Nephron progenitor cell (in vitro differentiated cells): ENCODE measurements around the gene VKORC1L1.
"Not testable (repeated sequence)": the region's sequence is repeated elsewhere in the genome, so short reads cannot be mapped to it uniquely, and the experiment has no call there.

Experiments
- DNase-seq: peaks from one replicate; pipeline ENCODE4 v3.0.0; 2021
- H3K27ac Mint-ChIP-seq: 2 replicates; pipeline ENCODE4 v1.8.0; 2021; ENCODE audit warnings: mild to moderate bottlenecking, moderate library complexity, mixed read lengths
- H3K27me3 Mint-ChIP-seq: 2 replicates; pipeline ENCODE4 v1.8.0; 2021; ENCODE audit warnings: mild to moderate bottlenecking, low read depth, mixed read lengths; ENCODE audit not compliant: poor library complexity
- H3K36me3 Mint-ChIP-seq: 2 replicates; pipeline ENCODE4 v1.8.0; 2021; ENCODE audit warnings: low read depth, mixed read lengths
- H3K4me1 Mint-ChIP-seq: 2 replicates; pipeline ENCODE4 v1.8.0; 2021; ENCODE audit warnings: mixed read lengths
- H3K4me3 Mint-ChIP-seq: 2 replicates; pipeline ENCODE4 v1.8.0; 2021; ENCODE audit warnings: mild to moderate bottlenecking, moderate library complexity, mixed read lengths
- H3K9me3 Mint-ChIP-seq: 2 replicates; pipeline ENCODE4 v1.8.0; 2021; ENCODE audit warnings: mild to moderate bottlenecking, moderate library complexity, mixed read lengths
- TF ChIP-seq, protein P1 (sequence below): fragments of 200-600 bp; sonication (generic); IDR thresholded peaks from 2 replicates; pipeline ENCODE4 v1.5.0; 2021; ENCODE audit warnings: antibody characterized with exemption

Gene VKORC1L1

GRCh38 chr7:65840446-65840845 lies 32.4 kb upstream of the VKORC1L1 start:
- DNase-seq, result peak; percentile 30
- H3K27ac Mint-ChIP-seq, result peak overlapping the region; percentile 23

DNA sequence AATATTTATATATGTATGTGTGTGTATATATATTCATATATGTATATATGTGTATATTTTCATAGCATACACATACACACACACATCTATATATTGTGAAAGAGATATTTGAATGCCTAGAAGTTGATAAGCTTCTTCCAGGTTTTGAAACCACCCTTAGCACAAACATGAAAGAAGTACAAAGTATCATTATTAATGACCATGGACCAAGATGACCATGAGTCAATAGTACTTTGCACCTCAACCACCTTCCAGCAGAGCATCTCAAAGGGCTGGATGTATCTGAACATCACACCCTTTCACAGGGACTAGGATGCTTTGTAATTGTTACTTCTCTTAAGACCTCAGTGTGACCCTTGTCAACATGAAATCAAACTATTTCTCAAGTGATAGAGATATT lies 29.3 kb upstream of the VKORC1L1 start:
- DNase-seq, H3K4me3 Mint-ChIP-seq, H3K36me3 Mint-ChIP-seq, H3K27me3 Mint-ChIP-seq, H3K4me1 Mint-ChIP-seq, H3K9me3 Mint-ChIP-seq, H3K27ac Mint-ChIP-seq: not testable (repeated sequence)

More at GRCh38 chr7:65840446-65840845, 32.4 kb upstream of the VKORC1L1 start:
- H3K27me3 Mint-ChIP-seq, result no peaks in the 10 kb centered on the region
- H3K4me3 Mint-ChIP-seq, result no peak overlapping the region
- H3K4me1 Mint-ChIP-seq, result no peaks in the 10 kb centered on the region
- H3K9me3 Mint-ChIP-seq, result no peaks in the 10 kb centered on the region
- no peaks in the 10 kb centered on the region for H3K36me3 Mint-ChIP-seq
- TF ChIP-seq, protein P1, sequence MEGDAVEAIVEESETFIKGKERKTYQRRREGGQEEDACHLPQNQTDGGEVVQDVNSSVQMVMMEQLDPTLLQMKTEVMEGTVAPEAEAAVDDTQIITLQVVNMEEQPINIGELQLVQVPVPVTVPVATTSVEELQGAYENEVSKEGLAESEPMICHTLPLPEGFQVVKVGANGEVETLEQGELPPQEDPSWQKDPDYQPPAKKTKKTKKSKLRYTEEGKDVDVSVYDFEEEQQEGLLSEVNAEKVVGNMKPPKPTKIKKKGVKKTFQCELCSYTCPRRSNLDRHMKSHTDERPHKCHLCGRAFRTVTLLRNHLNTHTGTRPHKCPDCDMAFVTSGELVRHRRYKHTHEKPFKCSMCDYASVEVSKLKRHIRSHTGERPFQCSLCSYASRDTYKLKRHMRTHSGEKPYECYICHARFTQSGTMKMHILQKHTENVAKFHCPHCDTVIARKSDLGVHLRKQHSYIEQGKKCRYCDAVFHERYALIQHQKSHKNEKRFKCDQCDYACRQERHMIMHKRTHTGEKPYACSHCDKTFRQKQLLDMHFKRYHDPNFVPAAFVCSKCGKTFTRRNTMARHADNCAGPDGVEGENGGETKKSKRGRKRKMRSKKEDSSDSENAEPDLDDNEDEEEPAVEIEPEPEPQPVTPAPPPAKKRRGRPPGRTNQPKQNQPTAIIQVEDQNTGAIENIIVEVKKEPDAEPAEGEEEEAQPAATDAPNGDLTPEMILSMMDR, result peak; percentile 36

GRCh38 chr7:65846008-65846570 lies 26.8 kb upstream of the VKORC1L1 start:
- TF ChIP-seq, protein P1, result no peak
- Mint-ChIP-seq H3K4me3 (no peak overlapping the region), H3K36me3 (no peaks in the 10 kb centered on the region), H3K27me3 (no peaks in the 10 kb centered on the region), H3K4me1 (no peaks in the 10 kb centered on the region), H3K27ac (no peak overlapping the region), H3K9me3 (no peaks in the 10 kb centered on the region)
- DNase-seq, result no peak

DNA sequence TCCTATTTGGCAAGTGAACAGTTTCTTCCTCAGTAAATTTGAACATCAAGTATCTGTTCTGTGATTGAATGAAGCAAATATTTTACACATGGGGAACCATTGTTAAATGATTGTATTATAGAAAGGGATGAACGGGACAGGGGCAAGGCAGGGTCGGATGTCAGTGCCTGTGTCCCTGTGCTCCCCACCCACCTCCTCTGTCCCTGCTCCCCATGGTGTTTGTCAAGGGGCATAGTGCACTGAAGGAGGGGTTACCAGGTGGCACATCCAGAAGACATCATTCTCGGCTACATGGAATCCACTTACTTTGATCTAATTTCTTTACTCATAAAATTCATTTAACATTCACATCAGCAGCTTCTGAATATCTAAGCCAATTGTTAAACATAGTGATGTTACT lies 19.4 kb upstream of the VKORC1L1 start:
- not testable (repeated sequence) for H3K27ac Mint-ChIP-seq, H3K4me1 Mint-ChIP-seq, H3K4me3 Mint-ChIP-seq, H3K36me3 Mint-ChIP-seq, H3K9me3 Mint-ChIP-seq, DNase-seq, H3K27me3 Mint-ChIP-seq

DNA sequence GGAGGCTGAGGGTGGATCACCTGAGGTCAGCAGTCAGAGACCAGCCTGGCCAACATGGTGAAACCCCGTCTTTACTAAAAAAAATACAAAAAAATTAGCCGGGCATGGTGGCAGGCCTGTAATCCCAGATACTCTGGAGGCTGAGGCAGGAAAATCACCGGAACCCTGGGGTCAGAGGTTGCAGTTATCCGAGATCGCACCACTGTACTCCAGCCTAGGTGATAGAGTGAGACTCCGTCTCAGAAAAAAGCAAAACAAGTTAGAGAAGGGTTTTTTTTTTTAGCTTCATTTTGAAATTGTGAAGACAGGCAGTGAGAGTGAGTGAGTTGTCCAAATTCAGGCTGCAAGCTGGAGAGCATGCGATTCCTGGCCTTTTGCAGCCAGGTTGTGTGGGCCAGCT lies 19.0 kb upstream of the VKORC1L1 start:
- not testable (repeated sequence) for H3K4me1 Mint-ChIP-seq, H3K4me3 Mint-ChIP-seq, DNase-seq, H3K27ac Mint-ChIP-seq, H3K36me3 Mint-ChIP-seq, H3K9me3 Mint-ChIP-seq, H3K27me3 Mint-ChIP-seq

GRCh38 chr7:65857321-65857894 lies 15.5 kb upstream of the VKORC1L1 start:
- not testable (repeated sequence) for DNase-seq, H3K27me3 Mint-ChIP-seq, H3K4me3 Mint-ChIP-seq, H3K9me3 Mint-ChIP-seq, H3K27ac Mint-ChIP-seq, H3K4me1 Mint-ChIP-seq, H3K36me3 Mint-ChIP-seq

- not testable (repeated sequence) for H3K4me1 Mint-ChIP-seq, H3K9me3 Mint-ChIP-seq, H3K4me3 Mint-ChIP-seq, DNase-seq, H3K27me3 Mint-ChIP-seq, H3K36me3 Mint-ChIP-seq, H3K27ac Mint-ChIP-seq
Observed at GRCh38 chr7:65858660-65859059, 14.2 kb upstream of the VKORC1L1 start.

GRCh38 chr7:65866244-65866643 lies 6.6 kb upstream of the VKORC1L1 start:
- not testable (repeated sequence) for H3K27me3 Mint-ChIP-seq, H3K9me3 Mint-ChIP-seq, H3K27ac Mint-ChIP-seq, DNase-seq, H3K36me3 Mint-ChIP-seq, H3K4me3 Mint-ChIP-seq, H3K4me1 Mint-ChIP-seq

GRCh38 chr7:65867681-65868080 lies 5.2 kb upstream of the VKORC1L1 start:
- not testable (repeated sequence) for DNase-seq, H3K36me3 Mint-ChIP-seq, H3K9me3 Mint-ChIP-seq, H3K4me1 Mint-ChIP-seq, H3K27me3 Mint-ChIP-seq, H3K4me3 Mint-ChIP-seq, H3K27ac Mint-ChIP-seq

DNA sequence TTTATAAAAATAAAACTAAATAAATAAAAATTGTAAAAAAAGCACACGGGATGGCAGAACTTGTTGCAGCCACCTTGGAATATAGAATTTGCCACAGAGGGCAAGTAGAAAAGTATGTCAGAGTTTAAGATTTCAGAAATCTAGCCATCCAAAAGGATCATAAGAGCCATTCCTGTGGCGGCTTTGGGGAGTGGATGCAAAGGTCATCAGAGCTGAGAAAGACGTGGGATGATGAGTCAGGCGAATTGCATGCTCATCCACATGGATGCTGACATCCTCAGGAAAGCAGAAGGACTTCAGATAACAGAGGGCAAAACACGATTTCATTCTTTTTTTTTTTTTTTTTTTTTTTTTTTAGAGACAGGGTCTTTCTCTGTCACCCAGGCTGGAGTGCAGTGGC lies 3.6 kb upstream of the VKORC1L1 start:
- not testable (repeated sequence) for DNase-seq, H3K4me3 Mint-ChIP-seq, H3K36me3 Mint-ChIP-seq, H3K4me1 Mint-ChIP-seq, H3K27ac Mint-ChIP-seq, H3K27me3 Mint-ChIP-seq, H3K9me3 Mint-ChIP-seq

DNA sequence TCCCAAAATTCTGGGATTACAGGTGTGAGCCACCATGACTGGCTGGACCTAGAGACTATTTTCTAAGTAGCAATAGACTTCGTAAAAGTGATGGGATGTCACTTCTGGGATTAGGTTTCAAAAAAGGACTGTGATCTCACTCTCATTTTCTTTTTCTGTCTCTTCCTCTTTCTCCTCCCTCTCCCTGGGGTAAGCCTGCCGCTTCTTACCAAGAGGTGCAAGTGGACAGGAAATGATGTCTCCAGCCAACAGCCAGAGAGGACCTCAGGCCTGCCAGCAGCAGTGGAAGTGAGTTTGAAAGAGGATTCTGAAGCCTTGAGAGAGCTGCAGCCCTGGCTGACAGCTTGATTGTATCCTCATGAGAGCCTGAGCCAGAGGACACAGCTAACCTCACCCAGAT lies 1.4 kb upstream of the VKORC1L1 start:
- DNase-seq, H3K27ac Mint-ChIP-seq, H3K36me3 Mint-ChIP-seq, H3K4me3 Mint-ChIP-seq, H3K4me1 Mint-ChIP-seq, H3K9me3 Mint-ChIP-seq, H3K27me3 Mint-ChIP-seq: not testable (repeated sequence)

DNA sequence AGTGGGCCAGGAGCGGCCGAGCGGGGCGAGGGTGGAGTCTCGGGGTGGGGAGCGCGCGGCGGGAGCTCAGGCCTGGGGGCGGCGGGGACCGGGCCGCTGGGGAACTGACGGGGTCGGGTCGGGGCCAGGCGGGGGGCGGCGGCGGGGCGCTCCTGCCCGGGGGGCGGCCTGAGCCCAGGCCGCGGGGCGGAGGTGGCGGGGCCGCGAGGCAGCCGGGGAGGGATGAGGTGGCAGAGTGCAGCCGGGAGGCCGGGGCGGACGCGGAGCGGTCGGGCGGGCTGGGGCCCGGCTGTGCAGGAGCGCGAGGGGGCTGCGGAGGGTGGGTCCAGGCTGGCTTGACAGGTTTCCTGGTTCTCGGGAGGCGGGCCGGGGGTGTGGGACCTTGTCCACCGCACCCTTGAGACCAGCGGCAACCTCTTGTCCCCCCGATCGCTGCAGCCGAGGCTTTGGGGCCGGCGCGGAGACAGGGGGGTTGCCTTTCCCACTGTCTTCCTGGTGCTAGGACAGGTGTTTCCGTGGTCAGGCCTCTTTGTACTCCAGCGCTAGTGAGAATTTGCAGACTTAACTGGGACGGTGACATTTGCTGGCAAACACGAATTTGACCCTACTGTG lies 814 bp downstream of the VKORC1L1 start:
- H3K27ac Mint-ChIP-seq, H3K4me1 Mint-ChIP-seq, H3K9me3 Mint-ChIP-seq, H3K27me3 Mint-ChIP-seq, H3K36me3 Mint-ChIP-seq: not testable (repeated sequence)
- DNase-seq, result peak; percentile 58
- H3K4me3 Mint-ChIP-seq, result peak overlapping the region; percentile 87

GRCh38 chr7:65875715-65876114 lies 2.8 kb downstream of the VKORC1L1 start:
- not testable (repeated sequence) for DNase-seq, H3K9me3 Mint-ChIP-seq, H3K27ac Mint-ChIP-seq, H3K27me3 Mint-ChIP-seq, H3K36me3 Mint-ChIP-seq
- H3K4me1 Mint-ChIP-seq, result peaks cover 11% of the 10 kb centered on the region
- H3K4me3 Mint-ChIP-seq, result peak overlapping the region; percentile 61
